ENCODE results near the gene C16orf86. TPM values are rescaled to one million over a fixed set of nuclear protein-coding genes. Genes with fewer than 3 reads are reported as not detected.

The C16orf86 gene
- total RNA-seq, 1 donor from 2014 or later = 5.9 TPM

DNA sequence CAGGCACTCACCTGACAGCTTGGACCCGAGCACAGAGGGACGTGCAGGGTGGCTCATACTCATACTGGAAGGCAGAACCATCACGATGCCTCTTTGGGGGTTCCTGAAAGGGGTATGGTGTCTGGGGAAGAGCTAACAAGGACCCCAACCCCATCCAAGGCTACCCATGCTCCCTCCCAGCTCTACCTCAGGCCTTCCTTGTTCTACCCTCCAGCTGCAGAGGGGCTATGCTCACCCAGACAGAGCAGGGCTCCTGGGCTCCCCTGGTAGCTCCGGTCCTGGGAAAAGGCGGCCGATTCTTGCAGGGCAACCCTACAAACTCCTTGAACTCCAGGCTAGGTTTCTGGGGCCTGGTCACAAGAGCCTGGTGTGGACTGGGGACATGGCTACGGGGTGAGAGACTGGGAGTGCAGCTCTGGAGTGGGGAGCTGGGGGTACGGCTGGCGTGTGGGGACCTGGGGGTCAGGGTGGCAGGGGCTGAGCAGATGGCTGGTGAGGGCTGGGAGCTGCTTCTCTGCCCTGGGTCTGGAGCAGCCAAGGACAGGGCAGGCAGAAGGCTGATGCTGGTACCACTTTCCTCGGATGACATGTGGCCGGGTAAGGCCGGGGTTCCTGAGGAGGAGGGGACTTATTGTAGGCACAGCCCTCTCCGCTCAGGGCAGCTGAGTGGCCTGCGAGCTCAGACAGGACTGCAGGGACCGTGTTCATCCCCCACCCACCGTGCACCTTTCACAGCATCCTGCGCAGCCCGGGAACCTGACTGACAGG, 8.7 kb upstream of the C16orf86 start:
- TF ChIP-seq, protein P1, sequence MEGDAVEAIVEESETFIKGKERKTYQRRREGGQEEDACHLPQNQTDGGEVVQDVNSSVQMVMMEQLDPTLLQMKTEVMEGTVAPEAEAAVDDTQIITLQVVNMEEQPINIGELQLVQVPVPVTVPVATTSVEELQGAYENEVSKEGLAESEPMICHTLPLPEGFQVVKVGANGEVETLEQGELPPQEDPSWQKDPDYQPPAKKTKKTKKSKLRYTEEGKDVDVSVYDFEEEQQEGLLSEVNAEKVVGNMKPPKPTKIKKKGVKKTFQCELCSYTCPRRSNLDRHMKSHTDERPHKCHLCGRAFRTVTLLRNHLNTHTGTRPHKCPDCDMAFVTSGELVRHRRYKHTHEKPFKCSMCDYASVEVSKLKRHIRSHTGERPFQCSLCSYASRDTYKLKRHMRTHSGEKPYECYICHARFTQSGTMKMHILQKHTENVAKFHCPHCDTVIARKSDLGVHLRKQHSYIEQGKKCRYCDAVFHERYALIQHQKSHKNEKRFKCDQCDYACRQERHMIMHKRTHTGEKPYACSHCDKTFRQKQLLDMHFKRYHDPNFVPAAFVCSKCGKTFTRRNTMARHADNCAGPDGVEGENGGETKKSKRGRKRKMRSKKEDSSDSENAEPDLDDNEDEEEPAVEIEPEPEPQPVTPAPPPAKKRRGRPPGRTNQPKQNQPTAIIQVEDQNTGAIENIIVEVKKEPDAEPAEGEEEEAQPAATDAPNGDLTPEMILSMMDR (conservative IDR thresholded peaks at IDR 0.05; ENCODE audit: low read depth, low read length) = no peak
- no peak for DNase-seq (ENCODE audit: low read depth)

DNA sequence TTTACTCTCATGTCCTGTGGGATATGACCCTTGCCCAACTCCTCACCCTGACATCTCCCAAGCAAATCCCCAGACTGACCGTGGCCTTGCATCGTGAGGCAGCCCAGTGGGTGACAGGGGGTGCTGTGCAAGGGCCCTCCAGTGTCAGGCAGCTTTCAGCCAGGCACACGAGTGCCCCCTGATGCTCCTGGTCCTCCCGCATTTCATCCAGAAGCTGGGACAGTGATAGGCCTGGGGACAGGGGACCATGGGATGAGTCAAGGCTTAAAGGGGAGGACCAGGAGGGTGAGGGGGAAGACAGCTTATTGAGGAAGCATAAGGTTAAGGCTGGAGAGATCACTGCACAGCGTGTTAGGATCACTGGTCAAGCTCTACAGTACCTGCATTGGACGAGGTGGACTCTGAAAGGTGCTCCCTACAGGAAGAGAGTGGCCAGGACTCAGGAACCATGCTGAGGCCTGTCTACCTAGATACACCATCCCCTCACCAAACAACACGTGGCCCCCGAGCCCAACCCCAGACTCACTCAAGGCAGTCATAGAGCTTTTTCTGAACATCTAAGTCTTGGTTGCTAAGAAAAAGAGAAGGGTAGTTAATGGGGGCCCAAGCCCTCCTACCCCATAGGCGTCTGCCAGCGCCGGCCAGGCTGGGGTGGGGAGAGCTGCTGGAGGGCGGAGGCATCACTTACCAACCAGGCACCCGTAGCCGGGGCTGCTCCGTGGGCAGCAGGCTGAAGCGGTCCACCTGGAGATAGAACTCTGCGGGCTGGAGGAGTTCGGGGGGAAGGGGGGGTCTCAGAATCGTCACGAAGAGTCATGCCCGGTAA, 7.6 kb upstream of the C16orf86 start:
- DNase-seq (ENCODE audit: low read depth) = no peak
- H3K4me3 ChIP-seq (ENCODE audit: low read depth, low read length) = peak overlapping the region; percentile 98
- TF ChIP-seq, protein P1 (conservative IDR thresholded peaks at IDR 0.05; ENCODE audit: low read depth, low read length) = no peak

More for the DNA sequence above, 8.7 kb upstream of the C16orf86 start:
- no peak overlapping the region for H3K4me3 ChIP-seq (ENCODE audit: low read depth, low read length)

DNA sequence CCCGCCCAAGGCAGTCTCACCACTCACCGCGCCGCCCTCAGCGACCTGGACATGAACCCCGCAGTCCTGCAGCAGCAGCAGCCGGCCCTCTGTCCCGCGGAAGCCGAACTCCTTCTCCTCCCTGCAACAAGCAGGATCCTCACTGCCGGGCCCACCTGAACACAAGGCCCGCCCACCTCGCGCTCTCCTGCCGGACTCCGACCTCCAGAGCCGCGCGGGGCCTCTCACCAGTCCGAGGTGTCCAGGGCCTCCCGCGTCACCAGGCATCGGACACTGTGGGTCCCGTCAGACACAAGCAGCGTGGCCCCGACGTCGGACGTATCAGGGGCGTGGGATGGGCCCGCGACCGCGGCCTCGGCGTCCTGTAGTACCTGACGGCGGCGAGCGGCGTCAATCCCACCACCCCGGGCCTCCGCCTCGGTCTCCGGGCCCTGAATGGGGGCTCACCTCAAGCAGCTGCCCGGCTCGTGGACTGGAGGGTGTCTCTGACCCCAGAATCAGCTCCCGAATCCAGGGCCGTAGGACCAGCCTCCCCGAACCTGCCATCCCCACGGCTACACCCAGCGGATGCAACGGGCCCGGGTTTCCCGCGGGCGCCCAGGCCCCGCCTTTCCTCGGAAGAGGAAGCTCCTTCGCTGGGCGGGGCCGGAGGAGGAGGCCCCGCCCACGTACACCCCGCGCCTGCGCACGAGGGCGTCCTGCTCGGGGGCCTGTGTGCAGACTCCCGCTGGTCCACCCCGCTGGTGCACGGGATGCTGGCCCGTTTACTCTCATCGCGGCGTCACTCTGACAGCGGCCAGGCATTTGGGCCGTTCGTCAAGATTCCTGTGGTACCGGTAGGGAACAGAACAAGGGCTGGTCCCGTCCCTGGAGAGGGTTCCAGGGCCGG, 6.7 kb upstream of the C16orf86 start, which contains the start of gene ACD:
TSS of gene ACD (minus strand) at position 586 of the 889 bp plus-strand sequence. CDS start at position 546, 40 bp downstream.
- peak; percentile 33 for DNase-seq (ENCODE audit: low read depth)
- TF ChIP-seq, protein P1 (conservative IDR thresholded peaks at IDR 0.05; ENCODE audit: low read depth, low read length) = no peak
- peak within 1 kb of the TSS; percentile 98 for H3K4me3 ChIP-seq (ENCODE audit: low read depth, low read length)

DNA sequence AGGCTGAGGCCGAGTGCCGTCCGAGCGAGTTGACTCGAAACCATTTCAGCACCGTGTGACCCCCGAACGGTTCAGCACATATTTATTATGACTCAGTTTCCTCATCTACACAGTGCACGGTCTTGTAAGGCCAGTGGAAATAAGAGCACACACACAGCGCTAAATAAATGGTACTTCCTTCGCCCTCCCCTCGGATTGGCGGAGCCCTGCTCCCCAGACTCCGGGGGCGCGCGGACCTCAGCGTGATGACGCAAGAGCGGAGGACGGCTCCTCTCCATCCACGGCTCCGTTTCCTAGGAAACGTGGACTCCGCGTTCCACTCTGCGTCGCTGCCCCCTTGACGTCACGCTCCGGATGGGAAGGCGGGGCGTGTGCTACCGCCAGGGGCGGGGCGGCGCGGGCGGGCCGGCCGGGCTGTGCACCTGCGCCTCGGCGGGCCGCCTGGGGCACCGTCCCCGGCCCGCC, 6.0 kb upstream of the C16orf86 start, which contains the start of gene PARD6A:
TSS of gene PARD6A (plus strand) at position 397 of the 465 bp plus-strand sequence. CDS start 79 bp downstream, outside the sequence.
- TF ChIP-seq, protein P1 (conservative IDR thresholded peaks at IDR 0.05; ENCODE audit: low read depth, low read length) = no peak
- peak within 1 kb of the TSS; percentile 98 for H3K4me3 ChIP-seq (ENCODE audit: low read depth, low read length)
- peak; percentile 40 for DNase-seq (ENCODE audit: low read depth)

DNA sequence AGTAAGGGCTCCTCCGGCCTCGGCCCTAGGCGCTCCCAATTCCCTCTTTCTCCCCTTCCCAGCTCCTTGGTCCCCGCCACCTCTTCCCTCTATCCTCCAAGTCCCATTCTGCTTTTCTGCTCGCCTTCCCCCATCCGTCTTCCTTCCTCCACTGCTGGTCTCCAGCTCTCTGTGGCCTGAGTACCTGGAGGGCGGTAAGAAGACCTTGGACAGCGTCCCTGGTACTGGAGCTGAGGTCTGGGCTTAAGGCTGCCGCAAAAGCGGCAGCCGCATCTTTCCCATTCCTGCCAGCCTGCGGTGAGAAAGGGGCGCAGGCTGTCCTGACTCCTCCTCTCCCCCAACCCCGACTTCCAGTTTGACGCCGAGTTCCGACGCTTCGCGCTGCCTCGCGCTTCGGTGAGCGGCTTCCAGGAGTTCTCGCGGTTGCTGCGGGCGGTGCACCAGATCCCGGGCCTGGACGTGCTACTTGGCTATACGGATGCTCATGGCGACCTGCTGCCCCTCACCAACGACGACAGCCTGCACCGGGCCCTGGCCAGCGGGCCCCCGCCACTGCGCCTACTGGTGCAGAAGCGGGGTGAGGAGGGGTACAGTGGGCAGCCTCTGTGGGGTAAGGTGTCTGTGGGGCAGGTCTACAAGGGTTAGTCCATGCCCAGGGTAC, 5.4 kb upstream of the C16orf86 start:
- TF ChIP-seq, protein P1 (conservative IDR thresholded peaks at IDR 0.05; ENCODE audit: low read depth, low read length) = no peak
- peak; percentile 30 for DNase-seq (ENCODE audit: low read depth)
- H3K4me3 ChIP-seq (ENCODE audit: low read depth, low read length) = peak overlapping the region; percentile 98

Data from epithelial cell of proximal tubule (primary cell).